HFFc6 (cell line): ENCODE data around the gene NDC1. TPM values are rescaled to one million over a fixed set of nuclear protein-coding genes. Genes with fewer than 3 reads are reported as not detected.

Experiments used
- DNase-seq: peaks from one replicate; pipeline ENCODE4 v3.0.0-alpha.2; 2018
- H3K27ac Mint-ChIP-seq: 2 replicates; pipeline ENCODE4 v1.8.0; 2020; ENCODE audit warnings: mild to moderate bottlenecking, mixed read lengths
- H3K27me3 Mint-ChIP-seq: 2 replicates; pipeline ENCODE4 v1.8.0; 2021; ENCODE audit warnings: mild to moderate bottlenecking, moderate library complexity, mixed read lengths; ENCODE audit not compliant: insufficient read depth
- H3K36me3 Mint-ChIP-seq: 2 replicates; pipeline ENCODE4 v1.8.0; 2021; ENCODE audit warnings: low read depth, mixed read lengths
- H3K4me1 Mint-ChIP-seq: 2 replicates; pipeline ENCODE4 v1.8.0; 2020; ENCODE audit warnings: low read depth, mixed read lengths
- H3K4me3 Mint-ChIP-seq: 2 replicates; pipeline ENCODE4 v1.8.0; 2020; ENCODE audit warnings: mild to moderate bottlenecking, moderate library complexity, mixed read lengths
- H3K9me3 Mint-ChIP-seq: 2 replicates; pipeline ENCODE4 v1.8.0; 2020; ENCODE audit warnings: mild to moderate bottlenecking, mixed read lengths
- CTCF ChIP-seq: fragments of 200-600 bp; sonication (generic); IDR thresholded peaks from 2 replicates; pipeline ENCODE4 v1.5.0; 2021; ENCODE audit warnings: antibody characterized with exemption, mild to moderate bottlenecking
- total RNA-seq, 6 experiments: library from RNA; stranded (reverse); fragmentation: NEBNext Ultra II Directional; extraction: Animal tissue kit (Norgen Biotek cat#: 25700); gene quantifications; 2 replicates in 1 of 6; 3 replicates in 5 of 6; pipeline ENCODE4 v1.2.3, GENCODE V29; 2021

NDC1 gene
- total RNA-seq, 6 experiments from 2014 or later = 15.3 to 27.2 (median 22.7) TPM

- peak; percentile 4 for DNase-seq
- Mint-ChIP-seq H3K9me3 (peaks cover 18% of the 10 kb centered on the region), H3K4me1 (peaks cover 31% of the 10 kb centered on the region), H3K27ac (peak overlapping the region; percentile 96), H3K36me3 (peaks cover 10% of the 10 kb centered on the region; the same call in 1 of the 2 replicates), H3K4me3 (peak overlapping the region; percentile 93), H3K27me3 (peaks cover 3% of the 10 kb centered on the region)
- no peak for TF ChIP-seq CTCF
Observed at GRCh38 chr1:53837646-53837923, 511 bp downstream of the NDC1 start.

GRCh38 chr1:53835491-53835890, 2.6 kb downstream of the NDC1 start:
- peaks cover 31% of the 10 kb centered on the region for H3K4me1 Mint-ChIP-seq
- no peaks in the 10 kb centered on the region; the same call in 1 of the 2 replicates for H3K36me3 Mint-ChIP-seq
- peak overlapping the region; percentile 50 for H3K27ac Mint-ChIP-seq
- H3K4me3 Mint-ChIP-seq = peak overlapping the region; percentile 60
- H3K27me3 Mint-ChIP-seq = peaks cover 1% of the 10 kb centered on the region
- no peaks in the 10 kb centered on the region; the same call in 1 of the 2 replicates for H3K9me3 Mint-ChIP-seq
- TF ChIP-seq CTCF = no peak; the same call in 1 of the 2 replicates
- DNase-seq = peak; percentile 41

- Mint-ChIP-seq H3K36me3 (no peaks in the 10 kb centered on the region; the same call in 1 of the 2 replicates), H3K4me3 (no peak overlapping the region), H3K9me3 (no peaks in the 10 kb centered on the region), H3K4me1 (peaks cover 31% of the 10 kb centered on the region), H3K27ac (no peak overlapping the region), H3K27me3 (peaks cover 1% of the 10 kb centered on the region)
- no peak for TF ChIP-seq CTCF
- no peak for DNase-seq
Observed at GRCh38 chr1:53834776-53835175, 3.3 kb downstream of the NDC1 start.

GRCh38 chr1:53833393-53833792, 4.7 kb downstream of the NDC1 start:
- H3K4me1 Mint-ChIP-seq = peaks cover 25% of the 10 kb centered on the region
- no peak overlapping the region for H3K4me3 Mint-ChIP-seq
- H3K36me3 Mint-ChIP-seq = no peaks in the 10 kb centered on the region; the same call in 1 of the 2 replicates
- H3K27me3 Mint-ChIP-seq = peaks cover 1% of the 10 kb centered on the region
- no peak for DNase-seq
- no peak for TF ChIP-seq CTCF
- no peak overlapping the region for H3K27ac Mint-ChIP-seq
- H3K9me3 Mint-ChIP-seq = no peaks in the 10 kb centered on the region

- Mint-ChIP-seq H3K4me3 (no peak overlapping the region), H3K4me1 (no peaks in the 10 kb centered on the region), H3K9me3 (no peaks in the 10 kb centered on the region), H3K27ac (no peak overlapping the region), H3K27me3 (peaks cover 2% of the 10 kb centered on the region; the same call in 1 of the 2 replicates), H3K36me3 (peaks cover 9% of the 10 kb centered on the region; the same call in 1 of the 2 replicates)
- peak; percentile 71 for TF ChIP-seq CTCF
- peak; percentile 24 for DNase-seq
Observed at GRCh38 chr1:53826367-53826766, 11.7 kb downstream of the NDC1 start.

- Mint-ChIP-seq H3K4me3 (no peak overlapping the region), H3K36me3 (peaks cover 9% of the 10 kb centered on the region; the same call in 1 of the 2 replicates), H3K9me3 (no peaks in the 10 kb centered on the region), H3K4me1 (no peaks in the 10 kb centered on the region), H3K27me3 (peaks cover 2% of the 10 kb centered on the region; the same call in 1 of the 2 replicates), H3K27ac (no peak overlapping the region)
- no peak for DNase-seq
- no peak for TF ChIP-seq CTCF
Observed at GRCh38 chr1:53825306-53825705, 12.8 kb downstream of the NDC1 start.
